Measurements from ENCODE around the gene GLIPR2.
"Not testable (repeated sequence)": the region's sequence is repeated elsewhere in the genome, so short reads cannot be mapped to it uniquely, and the experiment has no call there.

Gene GLIPR2

DNA sequence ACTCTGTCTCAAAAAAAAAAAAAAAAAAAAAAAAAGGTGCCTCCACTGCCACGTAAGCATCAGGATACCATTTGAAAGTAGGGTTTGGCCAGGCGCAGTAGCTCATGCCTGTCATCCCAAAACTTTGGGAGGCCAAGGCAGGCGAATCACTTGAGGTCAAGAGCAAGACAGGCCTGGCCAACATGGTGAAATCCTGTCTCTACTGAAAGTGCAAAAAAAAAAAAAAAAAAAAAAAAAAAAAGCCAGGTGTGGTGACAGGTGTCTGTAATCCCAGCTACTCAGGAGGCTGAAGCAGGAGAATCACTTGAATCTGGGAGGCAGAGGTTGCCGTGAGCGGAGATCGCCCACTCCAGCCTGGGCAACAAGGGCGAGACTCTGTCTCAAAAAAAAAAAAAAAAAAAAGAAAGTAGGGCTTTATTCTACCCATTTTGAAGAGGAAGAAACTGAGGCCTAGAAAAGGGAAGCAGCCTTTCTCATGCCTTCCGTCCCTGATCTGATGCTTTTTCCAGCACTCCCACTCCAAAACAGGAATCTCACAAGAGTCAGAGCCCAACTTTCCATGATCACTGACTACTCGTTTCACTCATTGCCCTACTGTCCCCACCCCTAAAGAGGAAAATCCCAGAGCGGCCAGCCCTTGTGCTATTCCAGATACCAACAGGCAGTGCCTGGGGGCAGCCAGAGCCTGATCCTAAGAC, 16.4 kb downstream of the GLIPR2 start:
- Histone ChIP-seq H3K36me3 (ENCODE audit: control insufficient read depth, insufficient read depth, low read length) (no peaks in the 10 kb centered on the region), H3K27ac (ENCODE audit: low read length) (no peak overlapping the region)

DNA sequence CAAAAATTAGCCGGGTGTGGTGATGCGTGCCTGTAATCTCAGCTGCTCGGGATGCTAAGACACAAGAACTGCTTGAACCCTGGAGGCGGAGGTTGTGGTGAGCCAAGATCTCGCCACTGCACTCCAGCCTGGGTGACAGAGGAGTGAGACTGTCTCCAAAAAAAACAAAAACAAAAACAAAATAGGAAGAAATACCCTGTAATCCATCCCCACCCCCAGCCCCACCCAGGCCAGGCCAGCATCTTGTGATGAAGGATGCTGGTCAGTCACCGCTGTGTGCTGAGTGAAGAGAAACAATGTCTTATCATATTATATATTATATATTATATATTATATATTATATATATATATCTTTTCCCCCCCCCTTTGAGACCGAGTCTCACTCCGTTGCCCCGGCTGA, 17.2 kb downstream of the GLIPR2 start:
- no peaks in the 10 kb centered on the region for H3K36me3 ChIP-seq (ENCODE audit: control insufficient read depth, insufficient read depth, low read length)
- H3K27me3 ChIP-seq (ENCODE audit: control insufficient read depth, insufficient read depth, low read length) = no peaks in the 10 kb centered on the region
- no peak for DNase-seq (ENCODE audit: low read depth, low spot score)
- no CpG with 5 or more reads among the region's 9 CpGs for WGBS (ENCODE audit: insufficient coverage, insufficient read length)
- no peaks in the 10 kb centered on the region for H3K4me1 ChIP-seq (ENCODE audit: control insufficient read depth, insufficient read depth, low read length)
- H3K4me3 ChIP-seq (ENCODE audit: low read length) = no peak overlapping the region
- H3K27ac ChIP-seq (ENCODE audit: low read length) = no peak overlapping the region
- no peaks in the 10 kb centered on the region; the same call in 1 of the 2 replicates for H3K9me3 ChIP-seq (ENCODE audit: control insufficient read depth, insufficient read depth, low read length)

More for the DNA sequence above, 16.4 kb downstream of the GLIPR2 start:
- Histone ChIP-seq H3K4me1 (ENCODE audit: control insufficient read depth, insufficient read depth, low read length) (no peaks in the 10 kb centered on the region), H3K27me3 (ENCODE audit: control insufficient read depth, insufficient read depth, low read length) (no peaks in the 10 kb centered on the region), H3K4me3 (ENCODE audit: low read length) (no peak overlapping the region), H3K9me3 (ENCODE audit: control insufficient read depth, insufficient read depth, low read length) (no peaks in the 10 kb centered on the region; the same call in 1 of the 2 replicates)
- no CpG with 5 or more reads among the region's 10 CpGs for WGBS (ENCODE audit: insufficient coverage, insufficient read length)
- DNase-seq (ENCODE audit: low read depth, low spot score) = no peak

DNA sequence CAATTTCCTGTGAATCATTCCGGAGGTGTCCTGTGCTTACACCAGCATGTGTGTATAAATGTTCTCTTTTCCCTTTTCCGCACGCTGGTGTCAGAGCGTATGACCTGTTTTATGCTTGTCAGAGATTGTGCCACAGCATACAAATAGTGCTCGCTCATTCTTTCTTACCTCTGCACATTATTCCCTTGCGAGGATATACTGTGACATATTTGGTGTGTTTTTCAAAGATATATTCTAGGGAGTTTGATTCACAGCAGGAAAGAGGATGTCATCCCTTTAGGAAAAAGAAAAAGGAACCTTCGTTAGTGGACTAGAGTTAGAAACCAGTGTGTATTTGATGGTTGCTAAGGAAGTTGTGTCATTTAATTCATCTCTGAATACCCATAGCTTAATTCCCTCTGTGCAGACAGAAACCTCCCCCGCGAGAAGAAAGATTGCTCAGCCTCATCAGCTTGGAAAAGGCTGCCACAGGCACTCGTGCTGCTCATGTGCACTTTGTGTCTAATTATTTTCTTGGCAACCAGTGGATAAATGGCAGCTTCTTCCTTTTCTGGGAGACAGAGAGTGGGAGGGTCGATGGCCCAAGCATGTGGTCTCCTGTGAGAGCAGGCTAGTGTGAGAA, 17.9 kb downstream of the GLIPR2 start:
- no peak overlapping the region for H3K4me3 ChIP-seq (ENCODE audit: low read length)
- H3K4me1 ChIP-seq (ENCODE audit: control insufficient read depth, insufficient read depth, low read length) = no peaks in the 10 kb centered on the region
- no peak for DNase-seq (ENCODE audit: low read depth, low spot score)
- H3K9me3 ChIP-seq (ENCODE audit: control insufficient read depth, insufficient read depth, low read length) = no peaks in the 10 kb centered on the region; the same call in 1 of the 2 replicates
- no CpG with 5 or more reads among the region's 11 CpGs for WGBS (ENCODE audit: insufficient coverage, insufficient read length)
- H3K36me3 ChIP-seq (ENCODE audit: control insufficient read depth, insufficient read depth, low read length) = no peaks in the 10 kb centered on the region
- no peak overlapping the region for H3K27ac ChIP-seq (ENCODE audit: low read length)
- no peaks in the 10 kb centered on the region for H3K27me3 ChIP-seq (ENCODE audit: control insufficient read depth, insufficient read depth, low read length)

DNA sequence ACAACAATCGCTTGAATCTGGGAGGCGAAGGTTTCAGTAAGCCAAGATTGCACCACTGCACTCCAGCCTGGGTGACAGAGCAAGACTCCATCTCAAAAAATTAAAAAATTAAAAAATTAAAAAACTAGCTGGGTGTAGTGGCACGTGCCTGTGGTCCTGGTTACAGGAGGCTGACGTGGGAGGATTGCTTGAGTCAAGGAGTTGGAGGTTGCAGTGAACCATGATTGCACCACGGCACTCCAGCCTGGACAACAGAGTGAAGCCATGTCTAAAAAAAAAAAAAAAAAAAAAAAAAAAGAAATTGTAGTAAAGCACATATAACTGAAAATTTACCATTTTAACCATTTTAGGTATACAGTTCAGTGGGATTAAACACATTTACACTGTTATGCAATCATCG, 19.6 kb downstream of the GLIPR2 start:
- H3K4me1 ChIP-seq (ENCODE audit: control insufficient read depth, insufficient read depth, low read length) = no peaks in the 10 kb centered on the region
- DNase-seq (ENCODE audit: low read depth, low spot score) = no peak
- no peak overlapping the region for H3K27ac ChIP-seq (ENCODE audit: low read length)
- no peak overlapping the region for H3K4me3 ChIP-seq (ENCODE audit: low read length)
- no peaks in the 10 kb centered on the region for H3K36me3 ChIP-seq (ENCODE audit: control insufficient read depth, insufficient read depth, low read length)
- no CpG with 5 or more reads among the region's 6 CpGs for WGBS (ENCODE audit: insufficient coverage, insufficient read length)
- H3K9me3 ChIP-seq (ENCODE audit: control insufficient read depth, insufficient read depth, low read length) = no peaks in the 10 kb centered on the region; the same call in 1 of the 2 replicates
- no peaks in the 10 kb centered on the region for H3K27me3 ChIP-seq (ENCODE audit: control insufficient read depth, insufficient read depth, low read length)

DNA sequence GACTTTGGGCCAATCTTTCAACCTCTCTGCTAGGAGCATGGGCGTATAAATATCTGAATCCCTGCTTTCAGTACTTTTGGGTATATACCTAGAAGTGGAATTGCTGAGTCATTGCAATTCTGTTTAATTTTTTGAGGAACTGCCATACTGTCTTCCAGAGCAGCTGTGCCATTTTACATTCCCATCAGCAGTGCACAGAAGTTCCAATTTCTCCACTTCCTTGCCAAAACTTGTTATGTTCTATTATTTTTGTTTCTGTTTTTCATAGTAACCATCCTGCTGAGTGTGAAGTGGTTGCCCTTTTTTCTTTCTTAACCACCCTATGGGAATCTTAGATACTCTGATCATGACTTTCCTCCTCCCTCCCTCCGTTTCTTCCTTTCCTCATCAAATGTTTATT, 21.6 kb downstream of the GLIPR2 start:
- Histone ChIP-seq H3K9me3 (ENCODE audit: control insufficient read depth, insufficient read depth, low read length) (no peaks in the 10 kb centered on the region; the same call in 1 of the 2 replicates), H3K4me3 (ENCODE audit: low read length) (no peak overlapping the region), H3K27me3 (ENCODE audit: control insufficient read depth, insufficient read depth, low read length) (no peaks in the 10 kb centered on the region), H3K4me1 (ENCODE audit: control insufficient read depth, insufficient read depth, low read length) (peaks cover 5% of the 10 kb centered on the region), H3K27ac (ENCODE audit: low read length) (no peak overlapping the region), H3K36me3 (ENCODE audit: control insufficient read depth, insufficient read depth, low read length) (no peaks in the 10 kb centered on the region)
- WGBS (ENCODE audit: insufficient coverage, insufficient read length) = no CpG with 5 or more reads among the region's 2 CpGs
- DNase-seq (ENCODE audit: low read depth, low spot score) = no peak

DNA sequence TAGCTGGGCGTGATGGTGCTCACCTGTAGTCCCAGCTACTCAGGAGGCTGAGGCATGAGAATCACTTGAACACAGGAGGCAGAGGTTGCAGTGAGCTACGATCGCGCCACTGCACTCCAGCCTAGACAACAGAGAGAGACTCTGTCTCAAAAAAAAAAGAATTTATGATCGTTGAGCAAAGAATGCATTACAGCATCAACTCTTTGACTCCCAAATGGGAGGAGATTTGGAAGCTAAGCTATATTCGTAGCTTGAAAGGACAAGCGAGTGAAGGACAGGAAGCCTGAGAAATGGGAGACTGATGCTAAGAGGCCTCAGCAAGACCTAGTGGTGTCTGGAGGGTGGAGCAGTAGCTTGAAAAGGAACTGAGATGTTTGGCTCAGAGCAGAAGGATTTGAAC, 22.4 kb downstream of the GLIPR2 start:
- no peak for DNase-seq (ENCODE audit: low read depth, low spot score)
- WGBS (ENCODE audit: insufficient coverage, insufficient read length) = no CpG with 5 or more reads among the region's 7 CpGs
- H3K36me3 ChIP-seq (ENCODE audit: control insufficient read depth, insufficient read depth, low read length) = no peaks in the 10 kb centered on the region

DNA sequence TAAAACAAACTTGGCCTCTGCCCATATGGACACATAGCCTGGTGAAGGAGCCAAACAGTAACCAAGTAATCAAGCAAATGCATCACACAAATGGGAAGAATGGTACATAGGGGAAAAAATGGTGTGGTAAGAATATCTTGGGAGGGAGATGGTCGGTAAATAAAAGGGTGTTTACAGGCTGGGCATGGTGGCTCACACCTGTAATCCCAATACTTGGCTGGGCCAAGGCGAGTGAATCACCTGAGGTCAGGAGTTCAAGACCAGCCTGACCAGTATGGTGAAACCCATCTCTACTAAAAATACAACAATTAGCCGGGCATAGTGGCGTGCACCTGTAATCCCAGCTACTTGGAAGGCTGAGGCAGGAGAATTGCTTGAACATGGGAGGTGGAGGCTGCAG, 23.0 kb downstream of the GLIPR2 start:
- H3K27me3 ChIP-seq (ENCODE audit: control insufficient read depth, insufficient read depth, low read length); H3K36me3 ChIP-seq (ENCODE audit: control insufficient read depth, insufficient read depth, low read length); H3K27ac ChIP-seq (ENCODE audit: low read length); DNase-seq (ENCODE audit: low read depth, low spot score); H3K4me1 ChIP-seq (ENCODE audit: control insufficient read depth, insufficient read depth, low read length); H3K4me3 ChIP-seq (ENCODE audit: low read length); H3K9me3 ChIP-seq (ENCODE audit: control insufficient read depth, insufficient read depth, low read length): not testable (repeated sequence)
- WGBS (ENCODE audit: insufficient coverage, insufficient read length) = no CpG with 5 or more reads among the region's 4 CpGs

More for the DNA sequence above, 22.4 kb downstream of the GLIPR2 start:
- Histone ChIP-seq H3K4me3 (ENCODE audit: low read length) (no peak overlapping the region), H3K9me3 (ENCODE audit: control insufficient read depth, insufficient read depth, low read length) (no peaks in the 10 kb centered on the region; the same call in 1 of the 2 replicates), H3K4me1 (ENCODE audit: control insufficient read depth, insufficient read depth, low read length) (peaks cover 7% of the 10 kb centered on the region), H3K27me3 (ENCODE audit: control insufficient read depth, insufficient read depth, low read length) (no peaks in the 10 kb centered on the region), H3K27ac (ENCODE audit: low read length) (no peak overlapping the region)

DNA sequence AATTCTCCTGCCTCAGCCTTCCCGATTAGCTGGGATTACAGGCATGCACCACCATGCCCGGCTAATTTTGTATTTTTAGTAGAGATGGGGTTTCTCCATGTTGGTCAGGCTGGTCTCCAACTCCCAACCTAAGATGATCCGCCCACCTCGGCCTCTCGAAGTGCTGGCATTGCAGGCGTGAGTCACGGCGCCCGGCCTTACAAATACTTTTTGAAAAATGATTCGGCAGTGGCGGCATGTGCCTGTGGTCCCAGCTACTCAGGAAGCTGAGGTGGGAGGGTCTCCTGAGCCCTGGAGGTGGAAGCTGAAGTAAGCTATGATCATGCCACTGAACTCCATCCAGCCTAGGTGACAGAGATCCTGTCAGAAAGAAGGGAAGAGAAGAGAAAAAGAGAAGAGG, 23.6 kb downstream of the GLIPR2 start:
- not testable (repeated sequence) for H3K9me3 ChIP-seq (ENCODE audit: control insufficient read depth, insufficient read depth, low read length); H3K36me3 ChIP-seq (ENCODE audit: control insufficient read depth, insufficient read depth, low read length); DNase-seq (ENCODE audit: low read depth, low spot score); H3K4me3 ChIP-seq (ENCODE audit: low read length); H3K27ac ChIP-seq (ENCODE audit: low read length); H3K27me3 ChIP-seq (ENCODE audit: control insufficient read depth, insufficient read depth, low read length)
- WGBS (ENCODE audit: insufficient coverage, insufficient read length) = no CpG with 5 or more reads among the region's 11 CpGs
- H3K4me1 ChIP-seq (ENCODE audit: control insufficient read depth, insufficient read depth, low read length) = peaks cover 10% of the 10 kb centered on the region

DNA sequence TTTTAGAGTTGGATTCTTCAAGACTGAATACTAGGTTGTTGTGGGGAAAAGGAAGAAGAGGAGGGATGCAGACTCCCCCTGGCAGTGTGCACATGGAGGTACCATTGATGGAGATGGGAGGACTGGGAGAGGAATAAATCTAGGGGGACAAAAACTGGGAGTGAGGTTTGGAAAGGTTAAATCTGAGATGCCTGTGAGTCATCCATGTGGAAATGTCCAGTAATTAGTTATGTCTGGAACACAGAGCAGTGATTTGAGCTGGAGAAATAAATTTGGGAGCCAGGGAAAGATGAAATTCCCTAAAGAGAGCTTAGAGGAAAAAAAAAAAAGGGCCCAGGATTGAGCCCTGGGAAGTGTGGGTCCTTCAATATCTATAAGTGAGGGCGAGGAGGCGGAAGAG, 24.7 kb downstream of the GLIPR2 start:
- Histone ChIP-seq H3K4me3 (ENCODE audit: low read length) (no peak overlapping the region), H3K9me3 (ENCODE audit: control insufficient read depth, insufficient read depth, low read length) (no peaks in the 10 kb centered on the region; the same call in 1 of the 2 replicates), H3K27me3 (ENCODE audit: control insufficient read depth, insufficient read depth, low read length) (no peaks in the 10 kb centered on the region), H3K27ac (ENCODE audit: low read length) (no peak overlapping the region), H3K4me1 (ENCODE audit: control insufficient read depth, insufficient read depth, low read length) (peaks cover 10% of the 10 kb centered on the region), H3K36me3 (ENCODE audit: control insufficient read depth, insufficient read depth, low read length) (no peaks in the 10 kb centered on the region)
- DNase-seq (ENCODE audit: low read depth, low spot score) = no peak
- no CpG with 5 or more reads among the region's 2 CpGs for WGBS (ENCODE audit: insufficient coverage, insufficient read length)

DNA sequence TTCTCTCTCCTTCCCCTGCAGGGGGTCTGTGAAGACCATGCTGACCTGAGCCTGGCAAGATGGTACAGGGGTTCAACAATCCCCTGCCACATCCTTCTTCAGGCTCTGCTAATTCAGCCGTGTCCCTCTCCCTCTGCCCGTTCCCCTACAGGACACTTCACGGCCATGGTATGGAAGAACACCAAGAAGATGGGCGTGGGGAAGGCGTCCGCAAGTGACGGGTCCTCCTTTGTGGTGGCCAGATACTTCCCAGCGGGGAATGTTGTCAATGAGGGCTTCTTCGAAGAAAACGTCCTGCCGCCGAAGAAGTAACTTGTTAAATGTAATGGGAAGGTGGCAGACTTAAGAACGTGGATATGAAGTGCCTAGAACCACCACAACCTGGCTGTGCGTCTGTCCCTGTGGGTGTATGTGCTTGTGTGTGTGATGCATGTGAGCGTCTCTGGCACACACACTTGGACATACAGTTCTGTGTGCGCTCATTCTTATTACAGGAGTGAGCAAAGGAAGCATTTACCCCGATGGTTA, 25.7 kb downstream of the GLIPR2 start:
- Histone ChIP-seq H3K27ac (ENCODE audit: low read length) (peak overlapping the region; percentile 8), H3K4me3 (ENCODE audit: low read length) (no peak overlapping the region), H3K4me1 (ENCODE audit: control insufficient read depth, insufficient read depth, low read length) (peaks cover 10% of the 10 kb centered on the region), H3K36me3 (ENCODE audit: control insufficient read depth, insufficient read depth, low read length) (no peaks in the 10 kb centered on the region), H3K27me3 (ENCODE audit: control insufficient read depth, insufficient read depth, low read length) (no peaks in the 10 kb centered on the region), H3K9me3 (ENCODE audit: control insufficient read depth, insufficient read depth, low read length) (no peaks in the 10 kb centered on the region)
- DNase-seq (ENCODE audit: low read depth, low spot score) = no peak
- WGBS (ENCODE audit: insufficient coverage, insufficient read length) = no CpG with 5 or more reads among the region's 17 CpGs
